ENCODE results near the gene MRPS23. TPM values are rescaled to one million over a fixed set of nuclear protein-coding genes. Genes with fewer than 3 reads are reported as not detected.

MRPS23 gene
- total RNA-seq (ENCODE audit: low replicate concordance) = 16.4 and 33.3 TPM in 2 replicates

- peak; percentile 99 for DNase-seq (ENCODE audit: low spot score)
- H3K36me3 Mint-ChIP-seq = peaks cover 6% of the 10 kb centered on the region
- TF ChIP-seq, protein P1, sequence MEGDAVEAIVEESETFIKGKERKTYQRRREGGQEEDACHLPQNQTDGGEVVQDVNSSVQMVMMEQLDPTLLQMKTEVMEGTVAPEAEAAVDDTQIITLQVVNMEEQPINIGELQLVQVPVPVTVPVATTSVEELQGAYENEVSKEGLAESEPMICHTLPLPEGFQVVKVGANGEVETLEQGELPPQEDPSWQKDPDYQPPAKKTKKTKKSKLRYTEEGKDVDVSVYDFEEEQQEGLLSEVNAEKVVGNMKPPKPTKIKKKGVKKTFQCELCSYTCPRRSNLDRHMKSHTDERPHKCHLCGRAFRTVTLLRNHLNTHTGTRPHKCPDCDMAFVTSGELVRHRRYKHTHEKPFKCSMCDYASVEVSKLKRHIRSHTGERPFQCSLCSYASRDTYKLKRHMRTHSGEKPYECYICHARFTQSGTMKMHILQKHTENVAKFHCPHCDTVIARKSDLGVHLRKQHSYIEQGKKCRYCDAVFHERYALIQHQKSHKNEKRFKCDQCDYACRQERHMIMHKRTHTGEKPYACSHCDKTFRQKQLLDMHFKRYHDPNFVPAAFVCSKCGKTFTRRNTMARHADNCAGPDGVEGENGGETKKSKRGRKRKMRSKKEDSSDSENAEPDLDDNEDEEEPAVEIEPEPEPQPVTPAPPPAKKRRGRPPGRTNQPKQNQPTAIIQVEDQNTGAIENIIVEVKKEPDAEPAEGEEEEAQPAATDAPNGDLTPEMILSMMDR (IDR thresholded peaks at IDR 0.05) = no peak
- TF ChIP-seq EZH2phosphoT487 (IDR thresholded peaks at IDR 0.05) (no peak), EZH2 (IDR thresholded peaks at IDR 0.05) (peak; percentile 58)
- no peaks in the 10 kb centered on the region for H3F3A ChIP-seq (ENCODE audit: low read depth)
- peaks cover 4% of the 10 kb centered on the region for H3K4me1 ChIP-seq
- H3K4me1 Mint-ChIP-seq = peaks cover 44% of the 10 kb centered on the region
- H3K9me3 Mint-ChIP-seq = no peaks in the 10 kb centered on the region
- peak within 1 kb of the TSS; percentile 99 for H3K4me3 Mint-ChIP-seq
- no peaks in the 10 kb centered on the region for H3K9me3 ChIP-seq (ENCODE audit: low read depth)
- no peaks in the 10 kb centered on the region for H4K20me1 ChIP-seq (ENCODE audit: low read depth)
- peak within 1 kb of the TSS; percentile 100 for H3K27ac Mint-ChIP-seq
- H3K27me3 ChIP-seq = no peaks in the 10 kb centered on the region
- H3K4me2 ChIP-seq = peak within 1 kb of the TSS; percentile 90
- peak within 1 kb of the TSS; percentile 95 for H3K4me3 ChIP-seq
- peaks cover 14% of the 10 kb centered on the region for H3K27me3 Mint-ChIP-seq (ENCODE audit: insufficient read depth, low read depth)
- no peak within 1 kb of the TSS for H3K27ac ChIP-seq
- peaks cover 6% of the 10 kb centered on the region for H3K36me3 ChIP-seq
- H3K9ac ChIP-seq = peak within 1 kb of the TSS; percentile 77
- peak within 1 kb of the TSS; percentile 64 for H2AFZ ChIP-seq (replicated peaks)
- H3K79me2 ChIP-seq (ENCODE audit: low read depth) = peaks cover 34% of the 10 kb centered on the region
Measured at GRCh38 chr17:57849874-57850754, at the start of gene MRPS23. Gene MRPS23, minus strand, starts transcription at chr17:57850044. Its CDS starts 34 bp downstream, at chr17:57850010.

DNA sequence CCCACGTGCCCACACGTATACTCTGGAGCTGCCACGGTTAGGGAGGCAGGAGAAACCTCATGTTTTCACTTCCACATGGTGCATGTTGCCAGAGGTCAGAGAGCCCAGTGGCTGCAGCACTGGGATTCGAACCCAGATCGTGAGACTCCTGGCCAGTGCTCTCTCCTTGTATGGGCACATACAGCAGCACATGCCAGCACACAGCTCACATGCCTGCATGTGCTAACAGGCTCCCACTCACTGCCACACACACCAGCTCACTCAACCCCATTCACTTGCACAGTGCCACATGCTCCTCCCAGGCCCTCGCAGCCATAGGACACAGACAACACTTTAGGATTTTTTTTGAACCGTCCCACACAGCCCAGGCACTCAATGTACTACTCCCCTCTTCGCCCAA is 49.5 kb upstream of the MRPS23 start:
- H3K36me3 Mint-ChIP-seq = peaks cover 2% of the 10 kb centered on the region
- H3K36me3 ChIP-seq = no peaks in the 10 kb centered on the region
- peaks cover 12% of the 10 kb centered on the region for H3K27me3 Mint-ChIP-seq (ENCODE audit: insufficient read depth, low read depth)
- peaks cover 43% of the 10 kb centered on the region for H3K4me1 ChIP-seq
- H3K79me2 ChIP-seq (ENCODE audit: low read depth) = no peaks in the 10 kb centered on the region
- peaks cover 28% of the 10 kb centered on the region for H3F3A ChIP-seq (ENCODE audit: low read depth)
- H4K20me1 ChIP-seq (ENCODE audit: low read depth) = peaks cover 3% of the 10 kb centered on the region
- peak overlapping the region; percentile 84 for H3K27ac ChIP-seq
- H3K27ac Mint-ChIP-seq = peak overlapping the region; percentile 96
- H3K4me2 ChIP-seq = peak overlapping the region; percentile 67
- H3K4me3 Mint-ChIP-seq = peak overlapping the region; percentile 54
- DNase-seq (ENCODE audit: low spot score) = no peak
- H3K9ac ChIP-seq = no peak overlapping the region
- no peaks in the 10 kb centered on the region for H3K27me3 ChIP-seq
- no peak for TF ChIP-seq EZH2 (IDR thresholded peaks at IDR 0.05)
- TF ChIP-seq EZH2phosphoT487 (IDR thresholded peaks at IDR 0.05) = no peak
- TF ChIP-seq, protein P1 (IDR thresholded peaks at IDR 0.05) = no peak
- no peaks in the 10 kb centered on the region for H3K9me3 Mint-ChIP-seq
- no peak overlapping the region for H3K4me3 ChIP-seq
- no peak overlapping the region for H2AFZ ChIP-seq (replicated peaks)
- no peaks in the 10 kb centered on the region for H3K9me3 ChIP-seq (ENCODE audit: low read depth)
- peaks cover 85% of the 10 kb centered on the region for H3K4me1 Mint-ChIP-seq

DNA sequence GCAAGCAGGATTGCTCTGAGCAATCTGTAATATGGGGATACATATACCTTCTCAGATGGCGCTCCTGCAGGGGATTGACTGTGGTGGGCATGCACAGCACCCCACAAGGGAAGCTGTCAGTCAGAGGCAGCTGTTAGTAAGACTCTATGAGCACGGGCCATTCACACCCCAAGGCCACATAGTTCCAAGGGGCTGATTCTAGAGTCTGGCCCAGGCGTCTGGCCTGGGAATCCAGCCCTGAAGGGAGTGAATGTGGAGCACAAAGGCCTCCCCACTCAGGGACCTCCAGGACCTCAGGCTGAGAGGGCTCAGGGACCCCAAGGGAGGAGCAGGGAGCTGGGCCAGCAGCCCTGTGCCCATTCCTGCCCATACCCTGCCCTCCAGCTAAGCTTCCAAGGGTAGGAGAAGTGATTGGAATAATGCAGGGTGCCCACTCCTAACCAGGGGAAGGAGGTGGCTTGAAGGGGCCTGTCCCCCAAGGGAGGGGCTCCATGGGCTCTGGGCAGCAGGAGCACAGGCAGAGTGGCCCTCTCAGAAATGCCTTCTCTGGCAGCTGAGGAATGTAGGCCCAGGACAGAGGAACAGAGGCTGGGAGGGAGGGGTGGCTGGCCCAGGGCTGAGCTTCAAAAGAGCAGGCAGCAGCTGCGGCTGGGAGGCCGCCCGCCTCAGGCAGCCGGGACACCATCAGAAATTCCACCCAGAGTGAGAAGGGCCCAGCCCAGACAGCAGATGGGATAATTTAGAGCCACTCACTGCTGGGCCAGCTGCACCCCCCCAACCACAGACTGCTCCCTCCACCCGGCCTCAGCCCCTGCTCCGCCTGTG is 48.9 kb upstream of the MRPS23 start:
- TF ChIP-seq EZH2 (IDR thresholded peaks at IDR 0.05) (no peak), EZH2phosphoT487 (IDR thresholded peaks at IDR 0.05) (no peak)
- TF ChIP-seq, protein P1 (IDR thresholded peaks at IDR 0.05) = no peak
- Histone ChIP-seq H3K4me3 (no peak overlapping the region), H3K27me3 (no peaks in the 10 kb centered on the region), H3K4me2 (peak overlapping the region; percentile 70), H3K9ac (no peak overlapping the region), H3K79me2 (ENCODE audit: low read depth) (no peaks in the 10 kb centered on the region), H3K36me3 (no peaks in the 10 kb centered on the region), H3K27ac (peak overlapping the region; percentile 84), H3F3A (ENCODE audit: low read depth) (peaks cover 29% of the 10 kb centered on the region), H4K20me1 (ENCODE audit: low read depth) (peaks cover 3% of the 10 kb centered on the region), H3K9me3 (ENCODE audit: low read depth) (no peaks in the 10 kb centered on the region), H2AFZ (replicated peaks) (no peak overlapping the region), H3K4me1 (peaks cover 42% of the 10 kb centered on the region)
- H3K9me3 Mint-ChIP-seq = no peaks in the 10 kb centered on the region
- H3K27ac Mint-ChIP-seq = peak overlapping the region; percentile 96
- peak; percentile 94 for DNase-seq (ENCODE audit: low spot score)
- peak overlapping the region; percentile 8 for H3K4me3 Mint-ChIP-seq
- H3K36me3 Mint-ChIP-seq = peaks cover 2% of the 10 kb centered on the region
- peaks cover 84% of the 10 kb centered on the region for H3K4me1 Mint-ChIP-seq
- peaks cover 12% of the 10 kb centered on the region for H3K27me3 Mint-ChIP-seq (ENCODE audit: insufficient read depth, low read depth)

Data from neural progenitor cell (in vitro differentiated cells).